ENCODE results near the gene MMP10. TPM values are rescaled to one million over a fixed set of nuclear protein-coding genes. Genes with fewer than 3 reads are reported as not detected.
A peak's percentile ranks its signal among the peaks of the same experiment; 100 is the strongest.

The MMP10 gene
- total and polyA plus RNA-seq, 2 of the 8 experiments (the other 6 are each of a cell fraction or from before 2014, with no cell fraction given), result 0.03 to 0.17 TPM

DNA sequence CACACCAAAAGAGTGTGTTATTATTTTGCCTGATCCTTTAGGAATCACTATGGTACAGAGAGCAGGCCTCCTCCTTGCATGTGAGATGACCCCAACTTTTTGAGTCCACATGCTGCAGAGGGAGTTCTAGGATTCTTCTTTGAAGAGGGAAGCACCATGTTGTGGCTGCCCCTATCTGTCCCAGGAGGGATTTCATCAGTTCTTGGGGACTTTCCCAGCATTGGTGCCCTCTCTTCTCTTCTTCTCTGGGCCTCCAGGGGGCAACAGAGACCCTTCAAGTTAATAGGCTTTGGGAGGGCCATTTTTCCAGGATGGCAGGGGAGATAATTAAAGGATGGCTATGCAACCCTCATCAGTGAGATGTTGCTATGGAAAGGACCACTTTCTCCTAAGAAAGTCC, 14.0 kb upstream of the MMP10 start (continued):
- TF ChIP-seq RBBP5 (IDR thresholded peaks at IDR 0.05; ENCODE audit: borderline replicate concordance, low read depth, low read length), result no peak
- TF ChIP-seq SP2 (IDR thresholded peaks at IDR 0.05; ENCODE audit: low read length), result no peak
- TF ChIP-seq, protein P1, sequence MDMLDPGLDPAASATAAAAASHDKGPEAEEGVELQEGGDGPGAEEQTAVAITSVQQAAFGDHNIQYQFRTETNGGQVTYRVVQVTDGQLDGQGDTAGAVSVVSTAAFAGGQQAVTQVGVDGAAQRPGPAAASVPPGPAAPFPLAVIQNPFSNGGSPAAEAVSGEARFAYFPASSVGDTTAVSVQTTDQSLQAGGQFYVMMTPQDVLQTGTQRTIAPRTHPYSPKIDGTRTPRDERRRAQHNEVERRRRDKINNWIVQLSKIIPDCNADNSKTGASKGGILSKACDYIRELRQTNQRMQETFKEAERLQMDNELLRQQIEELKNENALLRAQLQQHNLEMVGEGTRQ (IDR thresholded peaks at IDR 0.05; ENCODE audit: low read length), result no peak
- TF ChIP-seq SIRT6 (IDR thresholded peaks at IDR 0.05; ENCODE audit: low read length), result no peak
- TF ChIP-seq RNF2 (IDR thresholded peaks at IDR 0.05; ENCODE audit: borderline replicate concordance, low read depth, low read length, missing control alignments, poor library complexity, severe bottlenecking), result no peak
- no peak for TF ChIP-seq ASH2L (IDR thresholded peaks at IDR 0.05; ENCODE audit: low read length)
- no peak for TF ChIP-seq MAFK (IDR thresholded peaks at IDR 0.05; ENCODE audit: low read depth, low read length)
- TF ChIP-seq RAD21 (IDR thresholded peaks at IDR 0.05 in 1 of 2, conservative IDR thresholded peaks at IDR 0.05 in 1 of 2; ENCODE audit: low read depth in 2 of 2, low read length in 2 of 2), result peak; percentile 67 to 76
- TF ChIP-seq CEBPB (IDR thresholded peaks at IDR 0.05; ENCODE audit: low read depth, low read length), result peak; percentile 37; the same call in 1 of the 2 replicates
- no peak for TF ChIP-seq PHF8 (conservative IDR thresholded peaks at IDR 0.05; ENCODE audit: low read depth, low read length)
- no peak for TF ChIP-seq SAP30 (IDR thresholded peaks at IDR 0.05; ENCODE audit: insufficient read depth, insufficient replicate concordance, low read length)
- no peak for TF ChIP-seq BCL11A (IDR thresholded peaks at IDR 0.05; ENCODE audit: low read depth in 2 of 2, low read length in 2 of 2)
- peak in 1 of 2 experiments; percentile 26; a peak in 1 of 3 replicates for TF ChIP-seq EP300 (IDR thresholded peaks at IDR 0.05; ENCODE audit: borderline replicate concordance in 1 of 2, low read depth in 2 of 2, low read length in 2 of 2)
- TF ChIP-seq, protein P2, sequence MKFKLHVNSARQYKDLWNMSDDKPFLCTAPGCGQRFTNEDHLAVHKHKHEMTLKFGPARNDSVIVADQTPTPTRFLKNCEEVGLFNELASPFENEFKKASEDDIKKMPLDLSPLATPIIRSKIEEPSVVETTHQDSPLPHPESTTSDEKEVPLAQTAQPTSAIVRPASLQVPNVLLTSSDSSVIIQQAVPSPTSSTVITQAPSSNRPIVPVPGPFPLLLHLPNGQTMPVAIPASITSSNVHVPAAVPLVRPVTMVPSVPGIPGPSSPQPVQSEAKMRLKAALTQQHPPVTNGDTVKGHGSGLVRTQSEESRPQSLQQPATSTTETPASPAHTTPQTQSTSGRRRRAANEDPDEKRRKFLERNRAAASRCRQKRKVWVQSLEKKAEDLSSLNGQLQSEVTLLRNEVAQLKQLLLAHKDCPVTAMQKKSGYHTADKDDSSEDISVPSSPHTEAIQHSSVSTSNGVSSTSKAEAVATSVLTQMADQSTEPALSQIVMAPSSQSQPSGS (IDR thresholded peaks at IDR 0.05; ENCODE audit: low read length), result no peak
- TF ChIP-seq, protein P3, sequence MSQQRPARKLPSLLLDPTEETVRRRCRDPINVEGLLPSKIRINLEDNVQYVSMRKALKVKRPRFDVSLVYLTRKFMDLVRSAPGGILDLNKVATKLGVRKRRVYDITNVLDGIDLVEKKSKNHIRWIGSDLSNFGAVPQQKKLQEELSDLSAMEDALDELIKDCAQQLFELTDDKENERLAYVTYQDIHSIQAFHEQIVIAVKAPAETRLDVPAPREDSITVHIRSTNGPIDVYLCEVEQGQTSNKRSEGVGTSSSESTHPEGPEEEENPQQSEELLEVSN (IDR thresholded peaks at IDR 0.05), result peak; percentile 60
- TF ChIP-seq HDAC6 (IDR thresholded peaks at IDR 0.05; ENCODE audit: low read depth, low read length), result no peak
- TF ChIP-seq TAF7 (optimal IDR thresholded peaks at IDR 0.05; ENCODE audit: borderline replicate concordance, low read depth, low read length), result no peak
- no peak for TF ChIP-seq POLR2AphosphoS5 (IDR thresholded peaks at IDR 0.05; ENCODE audit: low read depth, low read length)
- no peak for TF ChIP-seq JUND (IDR thresholded peaks at IDR 0.05; ENCODE audit: low read length)
- TF ChIP-seq POLR2A (IDR thresholded peaks at IDR 0.05; ENCODE audit: control extremely low read depth in 1 of 2, low read depth in 2 of 2, low read length in 2 of 2), result no peak
